Measurements from ENCODE around the gene LYZL1.

DNA sequence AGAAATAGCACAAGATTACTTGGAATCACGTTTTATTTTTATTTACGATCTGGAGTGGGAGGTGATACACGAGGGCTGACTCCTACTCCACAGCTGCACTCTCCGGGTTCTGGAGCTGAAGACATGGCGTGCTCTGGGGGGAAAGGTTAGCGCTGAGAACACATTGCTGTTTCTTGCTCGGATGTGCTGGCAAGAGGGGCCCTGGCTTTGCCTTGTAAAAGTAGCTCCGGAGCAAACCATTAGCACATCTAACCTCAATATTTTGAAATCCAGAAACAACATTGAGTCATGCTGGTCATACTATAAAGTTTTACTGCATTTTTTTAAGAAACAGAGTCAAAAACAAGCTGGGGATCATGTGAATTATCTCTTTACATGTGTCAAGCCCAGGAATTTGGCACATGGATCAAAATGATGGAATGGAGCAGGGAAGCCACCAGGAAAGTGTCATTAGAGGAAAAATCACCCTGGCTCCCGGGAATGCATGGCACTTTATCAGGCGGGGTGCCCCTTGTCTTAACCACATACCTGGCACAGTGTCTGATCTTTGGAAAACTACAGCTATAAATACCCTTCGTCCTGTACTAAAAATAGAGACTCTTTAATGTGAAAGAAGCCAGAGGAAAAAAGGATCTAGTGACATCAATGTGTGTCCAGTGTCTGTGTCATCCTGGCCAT is 31.6 kb upstream of the LYZL1 start:
- TF ChIP-seq, protein P1, sequence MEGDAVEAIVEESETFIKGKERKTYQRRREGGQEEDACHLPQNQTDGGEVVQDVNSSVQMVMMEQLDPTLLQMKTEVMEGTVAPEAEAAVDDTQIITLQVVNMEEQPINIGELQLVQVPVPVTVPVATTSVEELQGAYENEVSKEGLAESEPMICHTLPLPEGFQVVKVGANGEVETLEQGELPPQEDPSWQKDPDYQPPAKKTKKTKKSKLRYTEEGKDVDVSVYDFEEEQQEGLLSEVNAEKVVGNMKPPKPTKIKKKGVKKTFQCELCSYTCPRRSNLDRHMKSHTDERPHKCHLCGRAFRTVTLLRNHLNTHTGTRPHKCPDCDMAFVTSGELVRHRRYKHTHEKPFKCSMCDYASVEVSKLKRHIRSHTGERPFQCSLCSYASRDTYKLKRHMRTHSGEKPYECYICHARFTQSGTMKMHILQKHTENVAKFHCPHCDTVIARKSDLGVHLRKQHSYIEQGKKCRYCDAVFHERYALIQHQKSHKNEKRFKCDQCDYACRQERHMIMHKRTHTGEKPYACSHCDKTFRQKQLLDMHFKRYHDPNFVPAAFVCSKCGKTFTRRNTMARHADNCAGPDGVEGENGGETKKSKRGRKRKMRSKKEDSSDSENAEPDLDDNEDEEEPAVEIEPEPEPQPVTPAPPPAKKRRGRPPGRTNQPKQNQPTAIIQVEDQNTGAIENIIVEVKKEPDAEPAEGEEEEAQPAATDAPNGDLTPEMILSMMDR (IDR thresholded peaks at IDR 0.05), result no peak
- no peak for TF ChIP-seq EZH2 (IDR thresholded peaks at IDR 0.05)
- no peak for TF ChIP-seq EZH2phosphoT487 (IDR thresholded peaks at IDR 0.05)

Measured in neural progenitor cell (in vitro differentiated cells).